HK-2 (cell line): Measurements from ENCODE around the gene SPDYE18.
"Not testable (repeated sequence)": the region's sequence is repeated elsewhere in the genome, so short reads cannot be mapped to it uniquely, and the experiment has no call there.

Source experiments
- DNase-seq: peaks from one replicate; pipeline ENCODE4 v3.0.0-alpha.2; 2018; ENCODE audit not compliant: unreplicated experiment

The SPDYE18 gene

GRCh38 chr7:77062557-77062956 lies at the start of gene SPDYE18:
Gene SPDYE18, minus strand, starts transcription at chr7:77062558. Its CDS starts 2,046 bp downstream, at chr7:77060512.
- not testable (repeated sequence) for DNase-seq

GRCh38 chr7:77108362-77108761 lies 46.0 kb upstream of the SPDYE18 start:
- not testable (repeated sequence) for DNase-seq

DNA sequence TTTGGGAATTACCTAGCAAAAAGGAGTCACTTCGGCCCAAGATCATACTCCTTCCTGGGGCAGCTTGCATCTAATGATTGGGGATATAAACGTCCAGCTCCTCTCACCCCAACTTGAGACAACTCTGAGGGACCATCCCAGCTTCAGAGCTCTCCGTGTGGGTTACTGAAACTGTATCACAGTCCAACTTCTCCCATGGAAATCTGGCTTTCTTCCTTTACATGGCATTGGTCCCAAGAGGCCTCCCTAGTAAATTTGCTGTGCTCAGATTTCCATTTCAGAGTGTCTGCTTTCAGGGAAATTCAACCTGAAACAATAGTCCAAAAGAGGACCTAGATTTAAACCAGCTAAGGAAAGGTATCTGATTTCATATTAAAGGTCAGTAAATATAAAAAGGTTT lies 45.3 kb upstream of the SPDYE18 start:
- DNase-seq, result not testable (repeated sequence)

DNA sequence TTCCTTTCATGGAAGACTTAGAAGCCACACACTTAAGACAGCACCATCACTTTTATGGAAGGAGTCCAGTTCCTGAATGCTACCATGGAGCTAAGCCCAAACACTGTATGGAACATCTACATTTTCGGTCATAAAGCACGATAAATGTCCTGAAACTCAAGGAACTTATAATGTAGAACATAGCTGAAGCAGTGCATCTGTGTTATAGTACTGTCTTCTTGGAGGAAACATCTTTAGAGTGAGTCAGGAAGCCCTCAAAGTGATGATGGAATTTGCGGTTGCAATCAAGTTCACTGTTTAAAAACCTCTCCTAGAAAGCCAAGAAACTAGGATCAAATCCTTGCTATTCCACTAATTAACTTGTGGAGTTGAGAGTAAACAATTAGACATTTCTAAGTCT lies 43.5 kb upstream of the SPDYE18 start:
- not testable (repeated sequence) for DNase-seq

DNA sequence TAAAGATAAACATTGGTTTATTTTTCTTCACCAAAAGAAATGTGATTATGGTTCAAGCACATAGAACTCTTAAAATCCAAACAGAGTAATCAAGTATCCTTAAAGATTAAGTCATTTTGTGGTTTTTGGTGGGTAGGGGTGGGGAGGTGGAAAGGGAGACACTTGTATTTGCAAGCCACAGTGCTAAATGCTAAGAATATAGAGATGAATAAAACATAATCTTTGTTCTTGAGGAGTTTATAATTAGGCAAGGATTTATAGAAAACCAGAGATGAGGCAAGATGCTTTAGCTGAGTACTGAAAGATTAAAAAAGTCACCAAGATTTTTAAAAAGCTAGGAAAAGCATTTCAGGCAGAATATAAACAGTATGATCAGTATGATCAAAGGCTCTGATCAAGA lies 40.3 kb upstream of the SPDYE18 start:
- not testable (repeated sequence) for DNase-seq

DNA sequence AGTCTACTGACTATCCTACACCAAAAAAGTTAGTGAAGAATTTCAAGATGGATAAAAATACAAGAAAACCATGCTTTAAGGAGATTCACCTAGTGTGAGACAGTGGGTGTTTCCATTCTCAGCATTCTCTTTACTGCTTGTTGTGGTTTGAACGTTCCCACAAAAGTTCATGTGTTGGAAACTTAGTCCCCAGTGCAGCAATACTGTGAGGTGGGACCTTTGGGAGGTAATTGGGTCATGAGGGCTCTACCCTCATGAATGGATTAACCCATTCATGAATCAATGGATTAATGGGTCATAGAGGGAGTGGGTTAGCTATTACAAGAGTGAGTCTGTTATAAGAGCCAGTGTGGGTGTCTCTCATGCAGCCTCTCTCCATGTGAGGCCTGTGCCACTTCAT lies 38.8 kb upstream of the SPDYE18 start:
- not testable (repeated sequence) for DNase-seq

- DNase-seq, result not testable (repeated sequence)
Observed at GRCh38 chr7:77100501-77100900, 38.1 kb upstream of the SPDYE18 start.

GRCh38 chr7:77092301-77092700 lies 29.9 kb upstream of the SPDYE18 start:
- DNase-seq, result not testable (repeated sequence)

GRCh38 chr7:77082192-77082591 lies 19.8 kb upstream of the SPDYE18 start:
- DNase-seq, result not testable (repeated sequence)

GRCh38 chr7:77080236-77080635 lies 17.9 kb upstream of the SPDYE18 start:
- not testable (repeated sequence) for DNase-seq

DNA sequence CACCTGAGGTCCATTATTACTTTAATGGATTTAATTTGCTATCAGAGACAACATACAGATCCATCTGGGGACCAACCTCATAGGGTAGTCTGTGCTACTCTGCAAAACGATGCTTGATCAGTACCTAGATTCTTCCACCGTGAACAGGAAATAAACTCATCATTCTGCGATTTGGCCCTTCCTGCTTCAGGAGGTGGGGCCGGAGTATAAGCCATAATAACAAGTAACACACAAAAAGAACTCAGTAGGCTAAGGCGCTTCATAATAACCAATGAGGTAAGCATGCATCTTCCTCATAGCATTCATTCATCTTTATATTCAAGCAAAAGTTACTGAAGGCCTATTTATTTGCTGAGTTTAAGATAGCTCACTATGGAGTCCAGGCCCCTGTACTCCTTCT lies 17.3 kb upstream of the SPDYE18 start:
- DNase-seq, result not testable (repeated sequence)

DNA sequence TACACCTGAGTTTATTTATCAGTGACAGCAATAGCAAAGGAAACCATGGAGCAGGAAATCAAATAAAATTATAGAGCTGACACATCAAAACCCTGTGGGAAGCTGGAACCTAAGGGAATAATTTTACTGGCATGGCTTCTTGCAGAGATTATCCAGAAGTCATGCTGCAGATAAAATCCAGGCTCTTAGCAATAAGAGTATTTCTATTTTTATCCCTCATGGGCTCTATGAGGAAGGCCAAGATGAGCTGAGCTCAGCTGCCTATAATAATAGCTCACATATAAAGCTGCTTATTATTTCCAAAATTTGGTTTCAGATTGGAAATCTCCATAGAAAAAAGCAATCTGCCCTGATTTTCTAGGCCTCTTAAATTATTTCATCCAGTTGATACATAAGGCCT lies 16.8 kb upstream of the SPDYE18 start:
- not testable (repeated sequence) for DNase-seq

GRCh38 chr7:77077060-77077459 lies 14.7 kb upstream of the SPDYE18 start:
- not testable (repeated sequence) for DNase-seq

- not testable (repeated sequence) for DNase-seq
Observed at GRCh38 chr7:77074786-77075396, 12.5 kb upstream of the SPDYE18 start.

- not testable (repeated sequence) for DNase-seq
Observed at GRCh38 chr7:77071108-77071507, 8.8 kb upstream of the SPDYE18 start.

GRCh38 chr7:77065869-77066268 lies 3.5 kb upstream of the SPDYE18 start:
- not testable (repeated sequence) for DNase-seq

- not testable (repeated sequence) for DNase-seq
Observed at GRCh38 chr7:77063732-77064131, 1.4 kb upstream of the SPDYE18 start.

DNA sequence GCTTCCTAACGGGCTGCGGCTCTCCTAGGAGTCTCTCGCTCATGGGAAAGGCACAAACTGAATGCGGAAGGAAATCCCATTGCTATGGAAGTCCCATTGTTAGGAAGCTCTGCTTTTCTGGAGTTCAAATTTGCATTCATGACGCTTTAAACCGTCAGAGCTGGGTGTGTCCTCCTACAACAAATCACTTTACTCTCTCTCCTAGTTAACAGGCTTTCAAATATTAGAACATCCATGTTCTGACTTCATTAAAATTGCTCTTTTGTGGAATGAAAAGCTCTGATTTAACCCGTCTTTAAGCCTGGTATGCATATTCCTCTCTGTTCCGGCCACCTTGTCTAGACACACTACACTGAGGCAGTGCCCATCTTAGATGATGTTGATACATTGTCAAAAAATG lies 30.1 kb downstream of the SPDYE18 start, which contains the start of gene SPDYE17:
Gene SPDYE17, minus strand, starts transcription at position 101 of the 400 bp plus-strand sequence. CDS start 1,791 bp downstream, outside the sequence.
- not testable (repeated sequence) for DNase-seq

DNA sequence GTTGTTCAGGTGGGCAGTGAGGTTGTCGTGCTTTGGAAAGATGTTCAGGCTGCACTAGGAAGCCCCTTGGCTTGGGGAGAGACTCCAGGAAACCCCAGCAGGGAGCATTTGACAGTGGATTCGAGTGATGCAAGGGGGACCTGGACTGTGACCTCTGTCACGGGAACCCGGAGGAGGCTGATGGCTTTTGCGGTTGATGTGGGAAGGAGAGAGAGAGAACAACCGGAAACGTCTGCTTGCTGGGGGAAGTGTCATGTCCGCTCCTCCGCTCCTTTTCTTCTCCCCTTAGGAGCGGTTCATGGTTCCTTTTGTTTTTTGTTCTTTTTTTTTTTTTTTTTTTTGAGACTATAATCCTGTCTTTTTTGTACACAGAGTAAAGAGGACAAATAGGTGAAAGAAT lies 36.0 kb downstream of the SPDYE18 start:
- not testable (repeated sequence) for DNase-seq

GRCh38 chr7:77010074-77010680 lies 52.2 kb downstream of the SPDYE18 start:
- peak; percentile 48 for DNase-seq

DNA sequence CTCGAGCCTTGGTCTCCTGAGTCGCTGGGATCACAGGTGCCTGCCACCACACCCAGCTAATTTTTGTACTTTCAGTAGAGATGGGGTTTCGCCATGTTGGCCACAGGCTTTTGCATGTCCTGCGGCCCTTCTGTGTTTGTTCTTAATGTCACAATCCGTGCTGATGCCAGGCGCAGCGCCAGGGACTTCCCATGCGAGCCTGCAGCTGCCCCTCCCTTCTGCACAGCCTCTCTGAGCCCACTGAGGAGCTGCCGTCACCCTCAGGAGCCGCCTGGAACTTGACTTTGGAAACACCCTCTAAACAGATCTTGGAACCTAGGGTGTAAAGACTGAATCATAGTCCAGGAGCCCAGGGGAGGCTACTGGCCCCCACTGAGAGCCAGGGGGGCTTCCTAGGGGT lies 54.4 kb downstream of the SPDYE18 start:
- not testable (repeated sequence) for DNase-seq

GRCh38 chr7:77006127-77007110 lies 55.9 kb downstream of the SPDYE18 start:
- DNase-seq, result not testable (repeated sequence)
